Measurements from ENCODE around the gene C20orf144.

Gene C20orf144

GRCh38 chr20:33651562-33652048 is 10.5 kb upstream of the C20orf144 start:
- TF ChIP-seq CTCF (IDR thresholded peaks at IDR 0.05; ENCODE audit: insufficient read depth, low read length, poor library complexity, severe bottlenecking): no peak
- Histone ChIP-seq H3K27me3 (replicated peaks; ENCODE audit: control insufficient read depth, insufficient read depth, low read length) (no peaks in the 10 kb centered on the region), H3K4me3 (replicated peaks; ENCODE audit: low read depth, low read length) (no peak overlapping the region), H3K36me3 (ENCODE audit: control insufficient read depth, insufficient read depth, low read length) (no peaks in the 10 kb centered on the region)
- DNase-seq (ENCODE audit: extremely low read depth, insufficient read length): no peak

GRCh38 chr20:33653218-33653899 is 8.8 kb upstream of the C20orf144 start:
- peak; percentile 80 for TF ChIP-seq CTCF (IDR thresholded peaks at IDR 0.05; ENCODE audit: insufficient read depth, low read length, poor library complexity, severe bottlenecking)
- DNase-seq (ENCODE audit: extremely low read depth, insufficient read length): no peak
- no peak overlapping the region for H3K4me3 ChIP-seq (replicated peaks; ENCODE audit: low read depth, low read length)
- 0 out of 2 replicates have a peak, but pooled peaks cover 1% of the 10 kb centered on the region for H3K36me3 ChIP-seq (ENCODE audit: control insufficient read depth, insufficient read depth, low read length)
- no peaks in the 10 kb centered on the region for H3K27me3 ChIP-seq (replicated peaks; ENCODE audit: control insufficient read depth, insufficient read depth, low read length)

GRCh38 chr20:33653900-33654596 is 8.1 kb upstream of the C20orf144 start:
- no peak for TF ChIP-seq CTCF (IDR thresholded peaks at IDR 0.05; ENCODE audit: insufficient read depth, low read length, poor library complexity, severe bottlenecking)
- H3K36me3 ChIP-seq (ENCODE audit: control insufficient read depth, insufficient read depth, low read length): 0 out of 2 replicates have a peak, but pooled peaks cover 4% of the 10 kb centered on the region

GRCh38 chr20:33654680-33655161 is 7.4 kb upstream of the C20orf144 start:
- Histone ChIP-seq H3K36me3 (ENCODE audit: control insufficient read depth, insufficient read depth, low read length) (0 out of 2 replicates have a peak, but pooled peaks cover 4% of the 10 kb centered on the region), H3K4me3 (replicated peaks; ENCODE audit: low read depth, low read length) (no peak overlapping the region), H3K27me3 (replicated peaks; ENCODE audit: control insufficient read depth, insufficient read depth, low read length) (no peaks in the 10 kb centered on the region)
- no peak for TF ChIP-seq CTCF (IDR thresholded peaks at IDR 0.05; ENCODE audit: insufficient read depth, low read length, poor library complexity, severe bottlenecking)
- DNase-seq (ENCODE audit: extremely low read depth, insufficient read length): no peak

More at GRCh38 chr20:33653900-33654596, 8.1 kb upstream of the C20orf144 start:
- no peak for DNase-seq (ENCODE audit: extremely low read depth, insufficient read length)
- Histone ChIP-seq H3K4me3 (replicated peaks; ENCODE audit: low read depth, low read length) (no peak overlapping the region), H3K27me3 (replicated peaks; ENCODE audit: control insufficient read depth, insufficient read depth, low read length) (no peaks in the 10 kb centered on the region)

GRCh38 chr20:33655164-33655563 is 7.0 kb upstream of the C20orf144 start:
- TF ChIP-seq CTCF (IDR thresholded peaks at IDR 0.05; ENCODE audit: insufficient read depth, low read length, poor library complexity, severe bottlenecking): no peak
- Histone ChIP-seq H3K4me3 (replicated peaks; ENCODE audit: low read depth, low read length) (no peak overlapping the region), H3K36me3 (ENCODE audit: control insufficient read depth, insufficient read depth, low read length) (0 out of 2 replicates have a peak, but pooled peaks cover 4% of the 10 kb centered on the region), H3K27me3 (replicated peaks; ENCODE audit: control insufficient read depth, insufficient read depth, low read length) (no peaks in the 10 kb centered on the region)
- no peak for DNase-seq (ENCODE audit: extremely low read depth, insufficient read length)

Data from GM06990 (cell line).